NCI-H1694 treated with DMSO at 0.1 percent for 48 hours (cell line): ENCODE measurements around the gene HMCN1.

Source experiments
- DNase-seq: peaks from one replicate; lab custom pipeline; 2025; lab: John Stamatoyannopoulos, UW

Gene HMCN1

DNA sequence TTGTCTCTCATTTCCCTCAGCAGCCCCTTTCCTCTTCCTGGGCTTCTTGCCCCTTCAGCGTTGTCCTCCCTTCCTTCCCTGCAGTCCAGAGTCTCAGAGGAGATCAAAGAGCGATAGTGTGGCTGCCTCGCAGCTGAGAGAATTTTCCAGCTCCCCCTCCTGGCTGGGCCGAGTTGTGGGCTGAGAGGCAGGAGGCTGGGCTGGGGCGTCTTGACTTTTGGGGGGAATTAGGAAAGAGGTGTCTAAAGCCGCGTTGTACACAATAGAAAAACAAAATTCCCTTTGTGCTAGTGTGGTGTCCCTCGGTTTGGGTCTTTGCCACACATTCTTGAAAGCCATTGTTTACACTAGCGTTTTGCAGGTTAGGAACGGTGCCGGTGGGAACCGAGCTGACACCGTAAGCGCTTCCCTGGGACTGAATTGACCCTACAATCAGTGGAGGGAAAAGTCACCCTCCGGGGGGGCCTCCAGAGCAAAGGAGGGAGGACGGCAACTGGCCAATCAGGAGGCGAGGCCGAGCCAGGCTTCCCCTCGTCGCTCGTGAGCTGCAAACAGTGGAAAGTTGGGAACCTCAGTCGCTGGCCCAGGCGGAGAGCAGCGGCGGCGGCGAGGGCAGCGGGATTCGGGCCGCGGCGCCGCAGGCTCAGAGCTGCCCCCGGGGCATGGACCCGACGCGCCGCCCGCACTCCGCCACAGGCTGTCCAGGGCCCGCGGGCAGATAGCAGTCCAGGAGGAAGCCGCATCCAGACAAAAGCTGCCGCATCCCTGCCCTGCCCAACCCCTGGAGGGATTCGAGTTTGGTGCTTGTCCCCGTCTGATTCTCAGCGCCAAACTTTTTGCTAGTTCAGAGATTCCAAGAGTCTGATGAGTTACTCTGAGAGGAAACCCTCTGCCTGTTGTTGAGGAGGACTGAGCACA lies at the start of gene HMCN1:
Gene HMCN1 (plus strand): TSS at position 574 of the 918 bp plus-strand sequence. CDS start 389 bp downstream, outside the sequence.
- peak; percentile 37 for DNase-seq

- no peak for DNase-seq
These were observed 47.1 kb upstream of the HMCN1 start for GRCh38 chr1:185686821-185687778.

DNA sequence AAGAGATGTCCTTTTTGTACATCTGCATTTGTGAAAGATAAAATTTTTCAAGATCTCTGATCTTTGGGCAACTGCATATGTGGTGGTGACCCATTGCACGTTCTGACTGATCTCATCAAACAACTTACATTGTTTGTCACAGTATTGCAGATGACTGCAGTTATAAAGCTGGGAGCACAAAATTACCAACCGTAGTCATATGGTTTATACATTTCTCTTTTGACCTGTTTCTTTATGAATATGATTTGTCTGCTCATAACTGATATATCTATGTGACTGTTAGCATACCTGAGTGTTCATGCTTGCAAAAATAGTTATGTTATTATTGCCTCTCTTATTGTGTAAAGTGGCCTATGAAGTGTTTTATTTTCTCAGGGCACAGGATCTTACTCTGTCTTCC lies 43.7 kb upstream of the HMCN1 start:
- DNase-seq, result no peak

GRCh38 chr1:185693654-185694053 lies 40.5 kb upstream of the HMCN1 start:
- no peak for DNase-seq

GRCh38 chr1:185694081-185694480 lies 40.1 kb upstream of the HMCN1 start:
- no peak for DNase-seq

DNA sequence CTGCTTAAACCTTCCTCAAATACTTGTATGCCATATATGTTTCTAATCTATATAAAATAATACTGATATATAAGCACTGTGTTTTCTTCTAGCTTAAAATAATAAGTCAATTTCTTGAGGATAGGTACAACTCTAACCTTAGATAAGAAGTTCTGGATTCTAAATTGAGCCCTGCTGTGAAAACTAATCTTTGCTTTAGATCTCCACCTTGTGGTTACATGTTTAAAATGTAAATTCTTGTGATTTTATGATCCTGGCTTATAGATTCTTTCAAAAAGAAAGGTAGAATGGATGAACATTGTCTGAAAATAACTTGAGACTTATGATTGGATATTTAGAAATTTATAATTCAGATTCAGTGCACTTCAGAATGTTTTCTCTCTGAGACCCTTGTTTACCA lies 38.9 kb upstream of the HMCN1 start:
- no peak for DNase-seq

DNA sequence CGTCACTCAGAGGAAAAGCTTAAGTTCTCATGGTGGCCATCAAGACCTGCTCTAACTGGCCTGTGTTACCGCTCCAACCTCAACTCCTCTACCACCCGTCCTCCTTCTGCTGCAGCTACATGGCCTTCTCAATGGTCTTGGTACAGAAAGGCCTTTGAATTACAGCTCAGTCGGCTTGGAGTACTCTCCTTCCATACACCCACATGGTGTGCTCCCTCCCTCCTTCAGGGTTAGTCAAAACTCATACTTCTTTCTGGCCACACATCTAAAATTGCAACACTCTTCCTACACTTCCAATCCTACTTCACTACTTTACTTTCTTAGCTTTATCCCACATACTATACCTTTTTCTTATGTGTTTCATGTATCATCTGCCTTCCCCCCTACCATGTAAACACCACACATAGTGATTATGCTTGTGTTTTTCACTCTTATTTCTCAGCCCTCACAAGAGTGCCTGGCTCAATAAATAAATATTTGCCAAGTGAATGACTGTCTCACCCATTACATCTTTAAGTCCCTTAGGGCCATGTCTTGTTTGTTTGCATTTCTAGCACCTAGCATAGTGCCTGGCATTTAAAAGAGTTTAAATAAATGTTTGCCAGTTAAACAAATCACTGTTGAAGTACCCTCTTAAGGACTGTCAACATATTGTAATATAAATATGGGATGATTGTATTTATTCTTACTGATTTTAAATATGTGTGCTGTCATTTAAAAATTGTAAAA lies 37.6 kb upstream of the HMCN1 start:
- no peak for DNase-seq

- no peak for DNase-seq
These were observed 34.3 kb upstream of the HMCN1 start for GRCh38 chr1:185699874-185700273.

DNA sequence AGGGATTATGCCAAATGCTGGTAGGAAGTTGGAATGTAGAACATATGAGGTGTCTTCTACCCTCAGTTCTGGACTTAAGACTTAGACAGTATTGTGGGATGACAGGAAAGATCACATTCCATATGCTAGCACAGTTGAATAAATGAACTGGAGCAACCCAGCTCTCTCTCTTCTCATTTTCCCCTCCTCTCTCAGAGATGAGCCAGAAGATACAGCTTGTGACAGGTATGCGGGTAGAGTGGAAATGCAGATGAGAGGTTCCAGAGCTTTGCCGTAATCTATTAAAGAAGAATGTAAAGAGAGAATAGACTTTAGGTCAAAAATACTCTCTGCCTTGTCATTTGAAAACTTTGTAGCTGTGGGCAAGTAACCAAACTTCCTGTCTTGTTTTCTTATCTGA lies 32.5 kb upstream of the HMCN1 start:
- DNase-seq, result no peak

DNA sequence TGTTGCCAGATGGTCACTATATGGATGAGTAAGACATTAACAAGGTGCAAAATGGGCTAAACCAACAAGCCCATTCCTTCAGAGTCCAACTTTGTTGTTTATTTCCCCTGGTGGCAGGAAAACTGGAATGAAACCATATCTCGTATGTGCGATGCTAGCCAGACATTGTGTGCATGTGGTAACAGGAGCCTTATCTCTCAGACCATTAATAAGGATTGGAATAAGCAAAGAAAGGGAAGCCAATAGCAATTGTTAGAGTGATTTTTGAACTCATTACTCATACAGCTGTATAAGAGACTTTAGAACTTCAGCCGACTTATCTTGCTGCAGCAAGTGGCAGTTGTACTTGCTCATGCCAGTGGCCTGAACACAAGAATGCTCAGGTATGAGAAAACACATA lies 30.0 kb upstream of the HMCN1 start:
- no peak for DNase-seq

GRCh38 chr1:185716095-185716494 lies 18.1 kb upstream of the HMCN1 start:
- no peak for DNase-seq

GRCh38 chr1:185719021-185719420 lies 15.2 kb upstream of the HMCN1 start:
- no peak for DNase-seq

DNA sequence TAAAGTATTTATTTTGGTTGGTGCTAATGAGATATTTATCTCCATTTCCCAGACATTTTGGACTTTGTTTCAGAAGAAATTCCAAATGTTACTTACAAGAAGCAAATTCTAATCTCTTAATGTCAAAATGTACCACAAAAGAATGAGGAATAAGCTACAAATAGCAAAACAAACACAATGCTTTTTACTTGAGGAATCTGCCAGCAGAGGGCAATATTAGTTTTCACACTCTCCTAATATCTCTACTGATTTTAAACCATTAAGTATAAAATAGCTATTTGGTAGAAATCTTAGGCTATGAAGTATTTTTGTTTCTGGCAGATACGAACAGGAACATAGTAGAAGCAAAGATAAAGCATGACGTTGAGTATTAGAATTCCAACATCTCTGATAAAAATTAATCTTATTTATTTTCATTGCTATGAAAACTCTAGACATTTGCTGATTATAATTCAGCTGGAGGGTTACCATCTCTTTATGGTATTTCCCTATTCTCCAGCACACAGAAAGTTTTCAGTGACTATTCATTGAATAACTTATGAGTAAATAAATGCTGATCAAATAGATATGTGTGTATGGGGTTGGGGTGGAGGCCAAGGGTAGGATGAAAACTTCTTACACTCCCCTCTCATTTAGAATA lies 13.4 kb upstream of the HMCN1 start:
- peak; percentile 75 for DNase-seq

GRCh38 chr1:185721553-185721952 lies 12.6 kb upstream of the HMCN1 start:
- no peak for DNase-seq

DNA sequence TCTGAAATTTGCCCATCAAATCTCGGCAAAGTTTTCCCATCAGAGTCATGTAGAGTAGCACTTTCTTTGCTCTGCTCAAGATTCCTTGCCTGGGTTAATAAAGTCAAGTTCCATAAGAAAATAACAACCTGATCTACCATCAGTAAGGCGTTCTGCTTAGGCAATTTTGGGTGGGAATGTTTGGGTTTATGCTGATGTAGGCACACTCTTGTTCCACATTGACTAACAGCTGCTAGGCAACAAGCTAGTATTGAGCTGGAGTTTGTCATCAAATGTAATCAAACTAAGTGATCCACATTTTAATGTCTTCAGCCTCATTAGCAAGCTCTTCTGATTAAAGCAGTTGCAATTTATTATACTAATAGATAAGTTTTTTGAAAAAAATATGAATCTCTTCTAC lies 12.1 kb upstream of the HMCN1 start:
- no peak for DNase-seq

- DNase-seq, result no peak
These were observed 6.5 kb upstream of the HMCN1 start for GRCh38 chr1:185727726-185728125.

DNA sequence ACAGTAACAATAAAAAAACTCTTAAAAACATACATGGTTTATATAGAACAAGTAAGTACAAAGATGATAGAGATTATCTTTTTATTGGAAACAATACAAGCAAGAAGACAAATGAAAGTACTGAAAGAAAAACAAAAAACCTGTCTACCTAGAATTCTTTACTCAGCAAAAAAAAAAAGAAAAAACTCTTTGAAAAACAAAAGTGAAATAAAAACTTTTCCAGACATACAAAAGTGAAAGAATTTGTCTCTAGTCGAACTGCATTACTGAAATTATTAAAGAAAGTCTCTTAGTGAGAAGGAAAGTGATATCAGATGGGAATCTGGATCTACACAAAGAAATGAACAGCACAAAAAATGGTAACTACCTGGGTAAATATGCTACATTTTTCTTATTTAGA lies 2.7 kb upstream of the HMCN1 start:
- DNase-seq, result no peak

- no peak for DNase-seq
These were observed 1.2 kb upstream of the HMCN1 start for GRCh38 chr1:185732951-185733350.

- no peak for DNase-seq
These were observed 924 bp downstream of the HMCN1 start for GRCh38 chr1:185734929-185735700.

DNA sequence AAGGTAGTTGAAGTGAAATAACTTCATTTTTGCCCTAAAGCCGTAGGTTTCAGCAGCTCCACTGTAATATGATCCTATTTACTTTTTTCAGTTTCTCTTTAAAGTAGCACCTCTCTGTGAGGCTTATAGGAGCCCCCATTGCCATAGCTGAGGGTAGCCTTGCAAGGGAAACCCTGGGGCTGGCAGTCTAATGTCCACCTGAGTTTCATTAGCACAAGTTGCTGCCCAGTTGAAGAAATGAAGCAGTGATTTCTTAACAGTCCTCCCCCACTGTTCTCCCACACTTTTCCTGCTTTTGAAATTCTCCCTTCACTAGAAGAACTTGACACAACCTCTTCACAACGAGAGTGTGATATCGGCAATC lies 1.5 kb downstream of the HMCN1 start:
- no peak for DNase-seq

GRCh38 chr1:185739967-185740366 lies 5.8 kb downstream of the HMCN1 start:
- no peak for DNase-seq
